Hepatocyte (in vitro differentiated cells): ENCODE data around the gene PRPSAP2. TPM values are rescaled to one million over a fixed set of nuclear protein-coding genes. Genes with fewer than 3 reads are reported as not detected.

Experiments
- DNase-seq: peaks from one replicate; pipeline ENCODE4 v3.0.0-alpha.2; 2016; ENCODE audit warnings: low spot score
- H2AFZ ChIP-seq: fragments of 200-600 bp; sonication (generic); 2 replicates; pipeline ENCODE4 v1.6.0; 2016; ENCODE audit warnings: antibody characterized with exemption, mild to moderate bottlenecking
- H3K27ac ChIP-seq: fragments of 200-600 bp; sonication (generic); 2 replicates; pipeline ENCODE4 v1.5.1; 2016; ENCODE audit warnings: mild to moderate bottlenecking
- H3K27me3 ChIP-seq: fragments of 200-600 bp; sonication (generic); 2 replicates; pipeline ENCODE4 v1.6.1; 2016
- H3K36me3 ChIP-seq: fragments of 200-600 bp; sonication (generic); replicated peaks from 2 replicates; pipeline ENCODE4 v1.5.1; 2016; ENCODE audit warnings: low read depth; ENCODE audit not compliant: insufficient read depth
- H3K4me1 ChIP-seq: fragments of 200-600 bp; sonication (generic); 2 replicates; pipeline ENCODE4 v1.5.1; 2016; ENCODE audit warnings: mild to moderate bottlenecking, moderate library complexity; ENCODE audit not compliant: insufficient read depth
- H3K4me2 ChIP-seq: fragments of 200-600 bp; sonication (generic); 2 replicates; pipeline ENCODE4 v1.6.0; 2016
- H3K4me3 ChIP-seq: fragments of 200-600 bp; sonication (generic); 2 replicates; pipeline ENCODE4 v1.5.1; 2016; ENCODE audit warnings: mild to moderate bottlenecking
- H3K79me2 ChIP-seq: fragments of 200-600 bp; sonication (generic); 2 replicates; pipeline ENCODE4 v1.6.0; 2017; ENCODE audit warnings: mild to moderate bottlenecking
- H3K9me2 ChIP-seq: fragments of 200-600 bp; sonication (generic); replicated peaks from 2 replicates; pipeline ENCODE4 v1.6.0; 2017; ENCODE audit warnings: mild to moderate bottlenecking; ENCODE audit not compliant: insufficient read depth
- H3K9me3 ChIP-seq: fragments of 200-600 bp; sonication (generic); 2 replicates; pipeline ENCODE4 v1.5.1; 2016; ENCODE audit warnings: low read depth, mild to moderate bottlenecking
- H4K20me1 ChIP-seq: fragments of 200-600 bp; sonication (generic); 2 replicates; pipeline ENCODE4 v1.6.0; 2016; ENCODE audit warnings: mild to moderate bottlenecking; ENCODE audit not compliant: insufficient read depth, poor library complexity, severe bottlenecking
- CTCF ChIP-seq: fragments of 200-600 bp; sonication (generic); IDR thresholded peaks from 2 replicates; pipeline ENCODE4 v1.5.1; 2016; ENCODE audit warnings: antibody characterized with exemption, mild to moderate bottlenecking; ENCODE audit not compliant: poor library complexity
- EZH2 ChIP-seq: fragments of 200-600 bp; sonication (generic); IDR thresholded peaks from 2 replicates; pipeline ENCODE4 v1.6.1; 2016; ENCODE audit warnings: antibody characterized with exemption, mild to moderate bottlenecking, borderline replicate concordance
- EZH2phosphoT487 ChIP-seq: fragments of 200-600 bp; sonication (generic); IDR thresholded peaks from one replicate; pipeline ENCODE4 v1.6.1; 2018; ENCODE audit warnings: antibody characterized with exemption, mild to moderate bottlenecking, low read depth, moderate library complexity; ENCODE audit not compliant: unreplicated experiment, severe bottlenecking
- WGBS: methylation state at CpG from one replicate; pipeline ENCODE4 v1.1.6; 2016; ENCODE audit warnings: low lambda C conversion rate; ENCODE audit errors: missing lambda C conversion rate; 5-methylcytosine and 5-hydroxymethylcytosine counted together
- polyA plus RNA-seq: library from polyadenylated mRNA; unstranded; fragments of >200 nt; fragmentation: Nextera tagmentation; extraction: Ambion mirVana; gene quantifications from 2 replicates; pipeline ENCODE4 v1.2.1, GENCODE V29; 2016
- total RNA-seq: library from RNA; depleted of rRNA; stranded (reverse); fragments of >200 nt; gene quantifications from 2 replicates; pipeline ENCODE4 v1.2.3, GENCODE V29; 2014

The PRPSAP2 gene
- total and polyA plus RNA-seq, 2 experiments from 2014 or later: 25.0 to 55.7 TPM

GRCh38 chr17:18916816-18917500 lies 59.0 kb downstream of the PRPSAP2 start:
- peaks cover 18% of the 10 kb centered on the region for H3K4me1 ChIP-seq
- H3K36me3 ChIP-seq: no peaks in the 10 kb centered on the region
- no peak overlapping the region for H2AFZ ChIP-seq
- H3K79me2 ChIP-seq: peaks cover 7% of the 10 kb centered on the region
- WGBS: 75% methylated on average over 5 of the region's 5 CpGs
- no peak overlapping the region for H3K27ac ChIP-seq
- H3K9me2 ChIP-seq: no peaks in the 10 kb centered on the region
- peaks cover 2% of the 10 kb centered on the region for H4K20me1 ChIP-seq
- DNase-seq: no peak
- no peaks in the 10 kb centered on the region for H3K27me3 ChIP-seq
- H3K4me2 ChIP-seq: no peak overlapping the region
- no peaks in the 10 kb centered on the region for H3K9me3 ChIP-seq
- TF ChIP-seq EZH2phosphoT487: no peak
- H3K4me3 ChIP-seq: no peak overlapping the region

GRCh38 chr17:18917506-18918032 lies 59.6 kb downstream of the PRPSAP2 start:
- TF ChIP-seq EZH2: no peak
- TF ChIP-seq EZH2phosphoT487: no peak
- no peak for TF ChIP-seq CTCF
- Histone ChIP-seq H3K27ac (no peak overlapping the region), H3K4me1 (peaks cover 23% of the 10 kb centered on the region), H4K20me1 (peaks cover 2% of the 10 kb centered on the region), H3K4me3 (no peak overlapping the region), H3K4me2 (no peak overlapping the region), H3K36me3 (no peaks in the 10 kb centered on the region), H3K9me3 (no peaks in the 10 kb centered on the region), H3K9me2 (no peaks in the 10 kb centered on the region), H2AFZ (no peak overlapping the region), H3K79me2 (peaks cover 7% of the 10 kb centered on the region), H3K27me3 (no peaks in the 10 kb centered on the region)
- WGBS: 89% methylated on average over 11 of the region's 11 CpGs
- DNase-seq: no peak

- Histone ChIP-seq H4K20me1 (peaks cover 2% of the 10 kb centered on the region), H3K27ac (peak overlapping the region; percentile 68), H2AFZ (no peak overlapping the region), H3K9me3 (no peaks in the 10 kb centered on the region), H3K4me1 (peaks cover 23% of the 10 kb centered on the region), H3K4me3 (no peak overlapping the region), H3K79me2 (peaks cover 20% of the 10 kb centered on the region), H3K4me2 (no peak overlapping the region), H3K9me2 (no peaks in the 10 kb centered on the region), H3K27me3 (no peaks in the 10 kb centered on the region), H3K36me3 (no peaks in the 10 kb centered on the region)
- WGBS: 76% methylated on average over 6 of the region's 6 CpGs
- peak; percentile 40 for DNase-seq
- TF ChIP-seq EZH2phosphoT487 (no peak), EZH2 (no peak), CTCF (no peak)
Measured at GRCh38 chr17:18919963-18920362, 62.0 kb downstream of the PRPSAP2 start.

- DNase-seq: no peak
- Histone ChIP-seq H4K20me1 (peaks cover 2% of the 10 kb centered on the region), H2AFZ (no peak overlapping the region), H3K9me3 (no peaks in the 10 kb centered on the region), H3K4me2 (no peak overlapping the region), H3K79me2 (peaks cover 20% of the 10 kb centered on the region), H3K4me1 (peaks cover 23% of the 10 kb centered on the region), H3K9me2 (no peaks in the 10 kb centered on the region), H3K27me3 (no peaks in the 10 kb centered on the region), H3K4me3 (no peak overlapping the region), H3K36me3 (no peaks in the 10 kb centered on the region), H3K27ac (peak overlapping the region; percentile 60)
- WGBS: 49% methylated on average over 6 of the region's 6 CpGs
- TF ChIP-seq CTCF: no peak
- TF ChIP-seq EZH2: no peak
Measured at GRCh38 chr17:18920911-18921441, 63.0 kb downstream of the PRPSAP2 start.
